HCT116 (cell line): ENCODE results near the gene ARSB. TPM values are rescaled to one million over a fixed set of nuclear protein-coding genes. Genes with fewer than 3 reads are reported as not detected.

ENCODE experiments used
- ATAC-seq: fragments of 200-7000 bp; cut with Tn5 transposase; 2 replicates; pipeline ENCODE4 v1.9.1; 2020; ENCODE audit warnings: mild to moderate bottlenecking, moderate library complexity
- BruUV-seq: library from RNA; stranded (reverse); fragments of 400-500 nt; replicated peaks from 2 replicates; lab custom pipeline; 2021; lab: Mats Ljungman, UMichigan
- CTCF ChIA-PET: fragments of 300-600 bp; sonication (Branson Sonifier 250); formaldehyde crosslinking; loops from one replicate; lab custom pipeline; 2021; ENCODE audit warnings: antibody characterized with exemption; lab: Charles Lee
- POLR2A ChIA-PET: fragments of 300-600, 350-600 bp; sonication (Branson Sonifier 250); formaldehyde crosslinking; loops from one replicate; lab custom pipeline; 2021; ENCODE audit warnings: antibody characterized with exemption; lab: Charles Lee
- RAD21 ChIA-PET, 2 experiments: fragments of 300-600 bp; sonication (Branson Sonifier 250); formaldehyde crosslinking; loops; one replicate each; lab custom pipeline; 2023; ENCODE audit warnings: low total read pairs in 2 of 2; ENCODE audit not compliant: uncharacterized antibody in 2 of 2, unreplicated experiment in 2 of 2, low non-redundant PET in 1 of 2; lab: Charles Lee
- DNase-seq: peaks from one replicate; pipeline ENCODE4 v3.0.0-alpha.2; 2010; ENCODE audit warnings: low read depth, low spot score
- H2AFZ ChIP-seq: fragments of 200-600 bp; shearing (Covaris generic), sonication (generic); 2 replicates; pipeline ENCODE4 v1.6.1; 2017; ENCODE audit warnings: low read depth, mixed run types, mixed read lengths, antibody characterized with exemption, low read length; ENCODE audit not compliant: poor library complexity, severe bottlenecking
- H3K27ac ChIP-seq: 2 replicates; pipeline ENCODE4 v1.5.1; 2012; ENCODE audit warnings: low read depth, low read length
- H3K27me3 ChIP-seq: fragments of 200-600 bp; sonication (generic); 2 replicates; pipeline ENCODE4 v1.6.1; 2016; ENCODE audit warnings: mixed run types, low read length, mixed read lengths; ENCODE audit not compliant: insufficient read depth
- H3K36me3 ChIP-seq, 2 experiments: fragments of 200-500 bp in 1 of 2; fragments of 200-600 bp in 1 of 2; sonication (Bioruptor generic) in 1 of 2; sonication (generic) in 1 of 2; 2 replicates each; pipeline versions ENCODE4 v1.5.1 to v1.6.1; 2014 to 2016; ENCODE audit warnings: low read length in 2 of 2, inconsistent platforms in 1 of 2, mixed read lengths in 1 of 2, mixed run types in 1 of 2; ENCODE audit not compliant: insufficient read depth in 2 of 2, control insufficient read depth in 1 of 2
- H3K4me1 ChIP-seq, 2 experiments: fragments of 200-600 bp in 1 of 2; sonication (generic) in 1 of 2; 2 replicates each; pipeline versions ENCODE4 v1.5.1 to v1.6.1; 2012 to 2017; ENCODE audit warnings: low read length in 2 of 2, inconsistent platforms in 1 of 2, mild to moderate bottlenecking in 1 of 2, mixed read lengths in 1 of 2, mixed run types in 1 of 2, moderate library complexity in 1 of 2; ENCODE audit not compliant: insufficient read depth in 2 of 2, control insufficient read depth in 1 of 2
- H3K4me2 ChIP-seq: fragments of 200-600 bp; sonication (generic); 2 replicates; pipeline ENCODE4 v1.6.1; 2017; ENCODE audit warnings: mixed run types, low read length, mixed read lengths
- H3K4me3 ChIP-seq, 2 experiments: fragments of 200-600 bp in 1 of 2; sonication (generic) in 1 of 2; replicated peaks in 1 of 2; 2 replicates each; pipeline ENCODE4 v1.5.1; 2011 to 2016; ENCODE audit warnings: low read length in 2 of 2, control low read depth in 1 of 2, low read depth in 1 of 2, mild to moderate bottlenecking in 1 of 2, mixed read lengths in 1 of 2, mixed run types in 1 of 2
- H3K79me2 ChIP-seq: fragments of 200-600 bp; sonication (generic); 2 replicates; pipeline ENCODE4 v1.6.1; 2017; ENCODE audit warnings: mild to moderate bottlenecking, mixed run types, low read length, moderate library complexity, mixed read lengths; ENCODE audit not compliant: insufficient read depth
- H3K9ac ChIP-seq: fragments of 200-600 bp; sonication (generic); 2 replicates; pipeline ENCODE4 v1.6.1; 2016; ENCODE audit warnings: low read length, mixed read lengths
- H3K9me2 ChIP-seq: fragments of 200-600 bp; sonication (generic), shearing (Covaris generic); 2 replicates; pipeline ENCODE4 v1.6.1; 2017; ENCODE audit warnings: mixed run types, mild to moderate bottlenecking, moderate library complexity; ENCODE audit not compliant: insufficient read depth
- H3K9me3 ChIP-seq, 2 experiments: fragments of 200-500 bp in 1 of 2; fragments of 200-600 bp in 1 of 2; sonication (Bioruptor generic) in 1 of 2; sonication (generic) in 1 of 2; 2 replicates each; pipeline ENCODE4 v1.6.1; 2014 to 2017; ENCODE audit warnings: low read length in 2 of 2, mixed read lengths in 2 of 2, inconsistent platforms in 1 of 2, low read depth in 1 of 2, mild to moderate bottlenecking in 1 of 2, mixed run types in 1 of 2, moderate library complexity in 1 of 2; ENCODE audit not compliant: control insufficient read depth in 1 of 2, insufficient read depth in 1 of 2
- H4K20me1 ChIP-seq: fragments of 200-600 bp; sonication (generic), shearing (Covaris generic); 2 replicates; pipeline ENCODE4 v1.6.1; 2017; ENCODE audit warnings: mixed run types, mild to moderate bottlenecking, moderate library complexity; ENCODE audit not compliant: insufficient read depth
- CBX3 ChIP-seq: IDR thresholded peaks from 2 replicates; pipeline ENCODE4 v1.6.1; 2012; ENCODE audit warnings: low read depth
- CEBPB ChIP-seq: IDR thresholded peaks from 2 replicates; pipeline ENCODE4 v1.6.1; 2012; ENCODE audit warnings: low read depth
- EGR1 ChIP-seq: IDR thresholded peaks from 2 replicates; pipeline ENCODE4 v1.6.1; 2012; ENCODE audit warnings: low read depth
- EZH2phosphoT487 ChIP-seq: fragments of 200-600 bp; IDR thresholded peaks from 2 replicates; pipeline ENCODE4 v1.6.1; 2018; ENCODE audit warnings: antibody characterized with exemption, borderline replicate concordance
- FOSL1 ChIP-seq: IDR thresholded peaks from 2 replicates; pipeline ENCODE4 v1.6.1; 2012; ENCODE audit warnings: low read depth
- POLR2AphosphoS5 ChIP-seq: IDR thresholded peaks from 2 replicates; pipeline ENCODE4 v1.6.1; 2011; ENCODE audit warnings: mild to moderate bottlenecking, low read depth, low read length, moderate library complexity
- SP1 ChIP-seq: IDR thresholded peaks from 2 replicates; pipeline ENCODE4 v1.6.1; 2012; ENCODE audit warnings: low read depth
- TCF7L2 ChIP-seq: IDR thresholded peaks from 2 replicates; pipeline ENCODE4 v1.7.0; 2011; ENCODE audit warnings: borderline replicate concordance, inconsistent platforms; ENCODE audit not compliant: insufficient read depth, insufficient read length; ENCODE audit errors: extremely low read depth
- YY1 ChIP-seq: IDR thresholded peaks from 2 replicates; pipeline ENCODE4 v1.6.1; 2011; ENCODE audit warnings: low read length, low read depth, moderate library complexity, mild to moderate bottlenecking; ENCODE audit not compliant: insufficient replicate concordance; ENCODE audit errors: extremely low read depth
- ZFX ChIP-seq: fragments of 450-650 bp; IDR thresholded peaks from 2 replicates; pipeline ENCODE4 v1.6.1; 2017
- intact Hi-C: fragments of 100-400 bp; cut with micrococcal nuclease; formaldehyde crosslinking; loops from 2 replicates; pipeline ENCODE4 v1.10.0; 2022
- total RNA-seq: library from RNA; stranded (reverse); gene quantifications from one replicate; pipeline ENCODE4 v1.2.1, GENCODE V29; 2021; ENCODE audit not compliant: unreplicated experiment
- TF ChIP-seq, protein P1 (sequence below): IDR thresholded peaks from 2 replicates; pipeline ENCODE4 v1.6.1; 2011; ENCODE audit warnings: mild to moderate bottlenecking, low read length, moderate library complexity; ENCODE audit not compliant: insufficient replicate concordance; ENCODE audit errors: extremely low read depth
- TF ChIP-seq, protein P2 (sequence below): IDR thresholded peaks from 2 replicates; pipeline ENCODE4 v1.6.1; 2012

The ARSB gene
- total RNA-seq, 1 experiment from 2014 or later, result 4.8 TPM

- Histone ChIP-seq H2AFZ (no peak overlapping the region), H3K9me3 (no peaks in the 10 kb centered on the region), H3K79me2 (no peaks in the 10 kb centered on the region), H3K4me3 (no peak overlapping the region), H3K9ac (no peak overlapping the region), H3K4me1 (no peaks in the 10 kb centered on the region), H3K4me2 (no peak overlapping the region), H3K27me3 (no peaks in the 10 kb centered on the region), H4K20me1 (no peaks in the 10 kb centered on the region)
- CTCF ChIA-PET, result no interaction called here
- intact Hi-C loops, result no loop called here
- BruUV-seq, result no TSS peak
- no peak for DNase-seq
- no peak for TF ChIP-seq SP1
- TF ChIP-seq EGR1, result no peak
- TF ChIP-seq, protein P1, sequence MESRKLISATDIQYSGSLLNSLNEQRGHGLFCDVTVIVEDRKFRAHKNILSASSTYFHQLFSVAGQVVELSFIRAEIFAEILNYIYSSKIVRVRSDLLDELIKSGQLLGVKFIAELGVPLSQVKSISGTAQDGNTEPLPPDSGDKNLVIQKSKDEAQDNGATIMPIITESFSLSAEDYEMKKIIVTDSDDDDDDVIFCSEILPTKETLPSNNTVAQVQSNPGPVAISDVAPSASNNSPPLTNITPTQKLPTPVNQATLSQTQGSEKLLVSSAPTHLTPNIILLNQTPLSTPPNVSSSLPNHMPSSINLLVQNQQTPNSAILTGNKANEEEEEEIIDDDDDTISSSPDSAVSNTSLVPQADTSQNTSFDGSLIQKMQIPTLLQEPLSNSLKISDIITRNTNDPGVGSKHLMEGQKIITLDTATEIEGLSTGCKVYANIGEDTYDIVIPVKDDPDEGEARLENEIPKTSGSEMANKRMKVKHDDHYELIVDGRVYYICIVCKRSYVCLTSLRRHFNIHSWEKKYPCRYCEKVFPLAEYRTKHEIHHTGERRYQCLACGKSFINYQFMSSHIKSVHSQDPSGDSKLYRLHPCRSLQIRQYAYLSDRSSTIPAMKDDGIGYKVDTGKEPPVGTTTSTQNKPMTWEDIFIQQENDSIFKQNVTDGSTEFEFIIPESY, result no peak
- no peak for TF ChIP-seq EZH2phosphoT487
- TF ChIP-seq POLR2AphosphoS5, result no peak
- TF ChIP-seq FOSL1, result no peak
- no peak for TF ChIP-seq CEBPB
- no peak for TF ChIP-seq ZFX
- TF ChIP-seq, protein P2, sequence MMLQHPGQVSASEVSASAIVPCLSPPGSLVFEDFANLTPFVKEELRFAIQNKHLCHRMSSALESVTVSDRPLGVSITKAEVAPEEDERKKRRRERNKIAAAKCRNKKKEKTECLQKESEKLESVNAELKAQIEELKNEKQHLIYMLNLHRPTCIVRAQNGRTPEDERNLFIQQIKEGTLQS, result no peak
- TF ChIP-seq CBX3, result no peak
- TF ChIP-seq TCF7L2, result no peak
- TF ChIP-seq YY1, result no peak
- TF ChIP-seq, all 23 proteins: peak for 0
- Histone ChIP-seq H3K9me2 (no peaks in the 10 kb centered on the region), H3K27ac (no peak overlapping the region), H3K36me3 (no peaks in the 10 kb centered on the region)
- ChIA-PET POLR2A (interaction anchor here (2.5 kb wide), 1 partner anchor 10 kb away, joined by 9 read pairs; no protein-coding TSS in a partner anchor), RAD21 (no interaction called here)
- no peak for ATAC-seq
Observed at GRCh38 chr5:78974011-78974410, 11.1 kb downstream of the ARSB start.
